HK-2 (cell line): Measurements from ENCODE around the gene BCAS4.
A peak's percentile ranks its signal among the peaks of the same experiment; 100 is the strongest.

Experiments used
- DNase-seq: peaks from one replicate; pipeline ENCODE4 v3.0.0-alpha.2; 2018; ENCODE audit not compliant: unreplicated experiment

The BCAS4 gene

DNA sequence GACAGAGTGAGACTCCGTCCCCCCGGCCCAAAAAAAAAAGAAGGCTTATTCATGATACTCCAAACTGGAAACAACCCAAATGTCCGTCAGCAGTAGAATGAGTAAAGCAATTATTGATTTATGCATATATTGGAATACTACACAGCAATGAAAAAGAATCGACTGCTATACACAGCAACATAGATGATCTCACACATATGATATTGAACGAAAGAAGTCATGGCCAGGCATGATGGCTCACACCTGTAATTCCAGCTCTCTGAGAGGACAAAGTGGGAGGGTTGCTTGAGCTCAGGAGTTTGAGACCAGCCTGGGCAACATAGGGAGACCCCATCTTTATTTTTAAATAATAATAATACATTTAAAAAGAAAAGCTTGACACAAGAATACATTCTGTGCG lies 28.5 kb downstream of the BCAS4 start:
- DNase-seq: no peak

DNA sequence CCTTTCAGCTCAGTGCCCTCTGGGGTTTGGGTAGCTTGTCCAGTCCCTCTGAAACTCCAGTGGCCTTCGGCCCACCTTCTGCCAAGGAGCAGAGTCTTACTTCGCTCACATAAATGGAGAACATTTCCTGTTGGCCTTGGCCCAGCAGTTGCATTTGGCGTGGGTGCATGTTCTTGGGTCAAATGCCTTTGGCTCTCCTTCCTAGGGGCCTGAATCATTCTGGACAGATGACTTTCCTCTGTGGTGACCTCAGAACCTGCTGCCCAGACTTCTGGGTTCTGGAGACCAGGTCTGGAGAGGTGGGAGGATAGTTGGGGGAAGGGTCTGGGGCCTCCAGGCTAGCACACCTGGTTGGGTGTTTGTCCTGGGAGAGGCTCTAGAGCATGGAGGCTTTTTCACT lies 29.3 kb downstream of the BCAS4 start:
- no peak for DNase-seq

DNA sequence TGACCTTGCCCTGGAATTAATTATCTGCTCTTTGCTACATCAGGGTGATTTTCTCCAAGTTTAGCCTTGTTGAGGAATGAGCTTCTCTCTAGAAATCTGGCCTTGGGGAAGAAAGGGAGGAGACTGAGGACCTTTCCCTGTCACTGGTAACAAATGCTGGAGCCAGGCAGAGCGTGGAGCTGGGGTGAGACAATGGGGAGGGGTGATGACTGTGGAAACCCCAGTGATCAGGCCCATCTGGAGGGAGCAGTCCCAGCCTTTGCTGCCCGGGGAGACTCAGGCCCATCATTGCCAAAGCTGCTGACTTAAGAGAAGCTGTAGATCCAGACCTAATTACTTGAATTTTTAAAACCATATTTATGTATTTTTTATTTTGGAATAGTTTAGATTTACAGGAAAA lies 31.3 kb downstream of the BCAS4 start:
- no peak for DNase-seq

DNA sequence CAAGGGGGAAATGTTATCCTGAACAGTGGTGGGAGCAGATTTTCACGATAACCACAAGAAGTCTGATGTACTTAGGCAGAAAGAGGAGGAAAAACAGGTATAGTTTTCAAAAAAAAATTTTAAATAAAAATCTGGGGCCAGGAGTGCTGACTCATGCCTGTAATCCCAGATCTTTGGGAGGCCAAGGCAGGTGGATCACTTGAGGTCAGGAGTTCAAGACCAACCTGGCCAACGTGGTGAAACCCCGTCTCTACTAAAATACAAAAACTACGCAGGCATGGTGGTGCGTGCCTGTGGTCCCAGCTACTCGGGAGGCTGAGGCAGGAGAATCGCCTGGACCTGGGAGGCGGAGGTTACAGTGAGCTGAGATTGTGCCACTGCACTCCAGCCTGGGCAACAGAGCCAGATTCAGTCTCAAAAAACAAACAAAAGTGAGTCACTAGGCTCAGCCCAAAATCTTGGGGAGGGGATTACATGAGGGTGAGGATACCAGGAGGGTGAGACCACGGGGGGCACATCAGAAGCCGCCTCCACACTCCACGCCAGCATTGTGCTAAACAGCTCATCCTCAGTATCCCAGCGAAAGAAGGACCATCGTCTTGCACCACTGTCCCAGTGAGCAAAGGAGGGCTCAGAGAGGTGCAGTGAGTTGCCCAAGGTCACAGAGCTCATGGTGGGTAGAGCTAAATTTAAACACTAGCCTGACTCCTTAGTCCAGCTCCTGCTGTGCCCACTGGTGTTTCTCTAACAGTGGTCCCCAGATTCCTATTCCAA lies 33.7 kb downstream of the BCAS4 start:
- DNase-seq: no peak

DNA sequence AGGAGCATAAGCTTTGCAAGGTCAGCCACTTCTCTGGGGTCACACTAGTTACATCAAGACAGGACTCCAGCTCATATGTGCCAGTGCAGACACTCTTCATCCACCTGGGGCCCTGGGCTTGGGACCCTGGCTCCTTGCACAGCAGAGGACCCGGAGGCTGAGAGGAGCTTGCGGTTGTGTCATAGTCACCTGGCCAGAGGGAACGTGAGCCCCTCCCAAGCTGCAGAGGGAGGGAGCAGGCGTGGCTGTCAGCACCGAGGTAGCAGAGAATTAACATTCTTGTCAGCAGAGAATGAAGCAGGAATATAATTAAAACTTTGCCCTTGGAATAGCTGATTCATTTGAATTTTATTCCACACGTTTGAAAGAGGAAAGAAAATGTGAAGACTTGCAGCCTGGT lies 36.8 kb downstream of the BCAS4 start:
- no peak for DNase-seq

DNA sequence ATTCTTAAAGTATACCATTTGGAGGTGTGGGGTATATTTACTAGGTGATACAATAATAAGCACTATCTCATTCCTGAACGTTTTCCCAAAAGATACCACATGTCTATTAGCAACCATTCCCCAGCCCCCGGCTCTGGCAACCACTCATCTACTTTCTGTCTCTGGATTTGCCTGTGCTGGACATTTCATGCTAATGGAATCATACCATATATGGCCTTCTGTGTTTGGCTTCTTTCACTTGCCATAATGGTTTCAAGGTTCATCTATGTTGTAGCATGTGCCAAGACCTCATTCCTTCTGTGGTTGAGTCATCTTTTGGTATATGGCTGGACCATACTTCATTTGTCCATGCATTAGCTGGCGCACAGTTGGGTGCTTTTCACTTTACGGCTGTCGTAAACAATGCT lies 39.7 kb downstream of the BCAS4 start:
- no peak for DNase-seq

DNA sequence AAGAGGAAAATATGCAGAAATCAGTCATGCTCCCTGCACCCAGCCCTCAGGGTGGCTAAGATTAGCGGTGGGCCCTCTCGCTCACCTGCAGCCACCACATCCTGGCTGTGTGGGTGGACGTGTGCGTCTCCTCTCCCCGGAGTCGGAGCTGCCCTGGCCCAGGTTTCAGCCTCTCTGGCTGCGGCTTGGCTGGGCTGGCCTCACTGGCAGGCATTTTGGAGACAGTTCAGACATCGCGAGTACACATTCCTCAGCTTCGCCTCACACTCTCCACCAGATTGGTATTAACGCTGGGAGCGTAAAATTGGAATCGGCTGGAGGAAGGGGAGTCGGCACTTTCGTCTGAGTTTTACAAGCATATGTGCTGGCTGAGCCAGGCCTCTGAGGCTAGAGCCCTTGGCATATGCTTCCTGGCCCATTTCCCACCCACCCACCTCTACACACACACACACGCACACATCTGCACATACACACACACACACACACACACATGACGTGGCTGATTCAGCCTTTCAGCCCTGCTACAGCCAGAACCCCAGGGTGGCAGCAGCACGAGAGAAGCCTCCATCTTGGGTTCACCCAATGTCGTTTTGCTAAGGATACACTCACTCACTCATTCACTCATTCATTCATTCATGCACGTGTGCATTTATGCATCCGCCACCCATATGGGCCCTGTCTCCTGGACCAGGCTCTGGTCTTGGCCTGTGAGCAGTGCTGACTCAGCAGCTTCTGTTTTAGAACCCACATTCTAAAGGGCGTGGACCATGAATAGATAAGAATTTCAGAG lies 42.9 kb downstream of the BCAS4 start:
- peak; percentile 46 for DNase-seq

DNA sequence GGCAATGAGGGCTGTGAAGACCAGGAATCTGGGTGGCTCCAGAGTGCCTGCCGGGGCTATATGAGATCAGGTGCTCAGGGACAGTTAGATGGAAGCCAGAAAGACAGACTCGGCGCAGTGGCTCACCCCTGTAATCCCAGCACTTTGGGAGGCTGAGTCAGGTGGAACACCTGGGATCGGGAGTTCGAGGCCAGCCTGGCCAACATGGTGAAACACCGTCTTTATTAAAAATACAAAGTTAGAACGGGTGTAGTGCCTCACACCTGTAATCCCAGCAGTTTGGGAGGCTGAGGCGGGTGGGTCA lies 43.4 kb downstream of the BCAS4 start:
- no peak for DNase-seq

DNA sequence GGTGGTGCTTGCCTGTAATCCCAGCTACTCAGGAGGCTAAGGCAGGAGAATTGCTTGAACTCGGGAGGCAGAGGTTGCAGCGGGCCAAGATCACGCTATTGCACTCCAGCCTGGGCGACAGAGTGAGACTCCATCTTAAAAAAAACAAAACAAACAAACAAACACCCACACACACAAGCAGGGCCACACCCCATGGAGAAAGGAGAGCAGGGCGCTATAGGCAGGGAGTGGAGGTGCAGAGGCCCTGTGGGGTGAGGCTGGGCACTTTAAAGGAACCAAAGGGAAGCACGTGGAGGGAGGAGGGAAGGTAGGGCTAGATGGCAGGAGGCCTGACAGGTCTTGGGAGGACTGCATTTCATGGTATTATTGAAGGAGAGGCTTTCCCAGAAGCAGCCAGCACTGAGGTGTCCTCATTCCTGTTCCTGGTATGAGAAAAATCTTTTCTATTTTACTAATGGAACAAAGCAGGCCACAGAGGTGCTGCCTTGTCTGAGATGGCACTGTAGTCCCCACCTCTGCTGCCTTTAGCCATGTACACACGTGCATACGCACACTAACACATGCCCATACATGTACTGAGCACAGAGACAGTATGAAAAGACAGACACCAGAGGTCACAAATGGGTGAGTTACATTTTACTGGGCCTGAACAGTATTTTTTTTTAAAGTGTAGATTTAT lies 44.0 kb downstream of the BCAS4 start:
- no peak for DNase-seq

DNA sequence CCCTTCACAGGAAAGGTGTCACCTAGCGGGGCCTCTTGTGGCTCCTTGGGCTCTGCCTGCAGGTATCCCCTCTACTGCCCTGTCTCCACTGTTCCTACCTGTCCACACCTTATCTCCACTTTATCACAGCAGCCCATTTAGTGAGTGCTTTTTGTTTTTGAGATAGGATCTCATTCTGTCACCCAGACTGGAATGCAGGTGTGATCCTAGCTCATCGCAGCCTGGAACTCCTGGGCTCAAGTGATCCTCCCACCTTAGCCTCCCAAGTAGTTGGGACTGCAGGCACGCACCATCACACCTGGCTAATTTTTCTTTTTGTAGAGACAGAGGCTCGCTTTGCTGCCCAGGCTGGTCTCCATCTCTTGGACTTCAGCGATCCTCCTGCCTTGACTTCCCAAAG lies 48.0 kb downstream of the BCAS4 start:
- DNase-seq: no peak

DNA sequence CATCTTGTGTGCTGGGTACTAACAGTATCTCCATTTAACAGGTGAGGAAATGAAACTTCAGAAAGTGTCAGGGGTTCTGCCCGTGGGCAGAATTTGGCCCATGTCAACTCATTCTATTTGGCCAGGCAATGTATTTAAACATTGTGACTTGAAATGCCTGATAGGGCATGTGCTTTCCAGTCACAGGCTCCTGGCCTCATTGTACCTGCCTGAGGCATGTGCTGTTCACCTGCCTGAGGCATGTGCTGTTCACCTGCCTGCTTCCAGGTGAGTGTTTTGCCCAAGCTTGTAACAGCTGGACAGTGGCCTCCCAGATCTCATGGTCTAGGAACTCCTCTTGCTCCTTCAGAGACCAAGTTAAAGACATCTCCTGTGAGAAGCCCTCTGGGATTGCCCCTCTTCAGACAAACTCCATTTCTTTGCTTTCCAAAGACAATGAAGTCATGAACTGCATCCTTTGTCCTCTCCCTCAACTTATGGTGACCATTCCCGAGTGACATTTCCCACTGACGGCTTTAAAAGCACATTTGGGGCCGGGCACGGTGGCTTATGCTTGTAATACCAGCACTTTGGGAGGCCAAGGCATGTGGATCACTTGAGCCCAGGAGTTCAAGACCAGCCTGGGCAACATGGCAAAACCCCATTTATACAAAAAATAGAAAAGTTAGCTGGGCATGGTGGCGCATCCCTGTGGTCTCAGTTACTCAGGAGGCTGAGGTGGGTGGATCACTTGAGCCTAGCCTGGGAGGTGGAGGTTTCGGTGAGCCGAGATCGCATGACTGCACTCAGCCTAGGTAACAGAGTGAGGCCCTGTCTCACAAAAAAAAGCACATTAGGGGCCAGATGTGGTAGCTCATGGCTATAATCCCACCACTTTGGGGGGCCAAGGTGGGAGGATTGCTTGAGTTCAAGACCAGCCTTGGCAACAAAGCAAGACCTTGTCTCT lies 48.7 kb downstream of the BCAS4 start:
- DNase-seq: no peak

DNA sequence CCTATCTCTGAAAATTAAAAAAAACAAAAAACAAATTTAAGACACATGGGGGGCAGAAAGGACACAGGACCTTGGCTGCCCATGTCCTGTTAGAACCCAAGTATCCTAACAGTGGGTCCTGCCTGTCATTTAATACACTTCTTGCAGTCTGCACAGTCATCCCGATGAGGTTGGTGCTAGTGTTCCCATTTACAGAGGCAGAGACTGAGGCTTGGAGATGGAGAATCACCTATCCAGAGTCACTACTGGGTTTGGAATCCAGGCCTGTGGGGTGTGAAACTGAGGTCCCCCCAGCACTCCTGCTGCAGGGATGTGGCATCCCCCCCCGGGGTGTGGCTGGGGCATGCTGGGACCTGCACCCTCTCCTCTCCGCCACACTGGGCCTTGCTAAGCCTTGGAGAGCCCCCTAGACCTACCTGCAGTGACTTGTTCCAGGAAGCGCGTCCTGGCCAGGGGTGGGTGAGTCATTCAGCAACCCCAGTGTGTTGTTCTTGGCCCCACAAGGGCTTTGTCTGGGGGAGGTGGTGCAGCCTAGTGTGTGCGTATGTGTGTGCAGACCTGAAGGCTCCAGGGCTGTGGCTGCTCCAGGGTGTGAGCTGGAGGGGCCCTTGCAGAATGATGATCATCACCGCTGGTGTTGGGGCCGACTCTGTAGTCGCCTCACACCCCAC lies 49.7 kb downstream of the BCAS4 start:
- DNase-seq: peak; percentile 71

DNA sequence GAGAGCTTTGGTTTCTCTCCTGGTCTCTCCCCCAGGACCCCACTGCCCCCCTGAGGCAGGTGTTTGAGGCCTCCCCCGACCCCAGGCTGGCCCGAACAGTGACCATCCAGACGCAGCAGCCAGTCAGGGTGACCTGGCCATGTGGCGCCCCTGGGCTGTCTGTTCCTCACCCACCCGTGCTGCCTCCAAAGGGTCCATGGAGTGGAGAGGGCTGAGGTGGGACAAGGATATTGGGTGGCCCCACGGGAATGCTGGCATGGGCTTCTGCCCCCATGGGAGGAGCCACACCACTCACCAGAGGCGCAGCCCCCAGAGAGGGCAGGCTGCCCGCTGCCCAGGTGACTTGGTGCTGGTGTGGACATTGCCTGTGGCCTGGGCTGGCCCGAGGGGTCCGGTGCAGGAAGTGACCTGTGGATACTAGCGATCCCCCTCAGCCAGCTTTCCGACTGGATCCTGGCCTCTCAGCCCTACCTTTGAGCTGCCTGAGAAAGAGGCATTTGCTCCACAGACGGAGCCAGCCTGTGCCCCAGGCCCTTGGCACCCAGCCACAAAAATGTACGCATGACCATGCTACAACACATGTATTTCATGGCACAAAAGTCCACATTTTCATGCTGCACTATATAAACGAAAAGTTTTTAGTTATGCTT lies 50.8 kb downstream of the BCAS4 start:
- no peak for DNase-seq

DNA sequence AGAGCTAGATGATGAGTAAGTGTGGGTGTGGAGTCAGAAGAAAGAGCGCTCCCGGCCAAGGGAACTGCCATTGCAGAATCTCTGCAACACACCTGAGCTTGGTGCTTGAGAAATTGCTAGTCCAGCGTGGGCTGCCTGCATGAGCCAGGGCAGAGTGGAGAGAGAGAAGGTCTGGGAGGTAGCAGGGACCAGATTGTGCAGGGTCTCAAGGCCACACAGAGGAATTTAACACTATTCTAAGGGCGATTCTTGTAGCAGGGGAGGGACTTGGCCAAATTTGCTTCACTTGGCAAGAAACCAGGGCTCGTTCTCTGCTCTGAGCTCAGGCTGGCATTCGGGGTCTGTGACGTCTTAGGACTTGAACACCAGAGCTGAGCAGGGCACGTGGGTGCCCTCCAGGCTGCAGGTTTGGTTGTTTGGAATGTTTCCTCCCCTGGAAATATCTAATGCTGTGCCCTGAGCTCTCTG lies 53.5 kb downstream of the BCAS4 start:
- DNase-seq: no peak

DNA sequence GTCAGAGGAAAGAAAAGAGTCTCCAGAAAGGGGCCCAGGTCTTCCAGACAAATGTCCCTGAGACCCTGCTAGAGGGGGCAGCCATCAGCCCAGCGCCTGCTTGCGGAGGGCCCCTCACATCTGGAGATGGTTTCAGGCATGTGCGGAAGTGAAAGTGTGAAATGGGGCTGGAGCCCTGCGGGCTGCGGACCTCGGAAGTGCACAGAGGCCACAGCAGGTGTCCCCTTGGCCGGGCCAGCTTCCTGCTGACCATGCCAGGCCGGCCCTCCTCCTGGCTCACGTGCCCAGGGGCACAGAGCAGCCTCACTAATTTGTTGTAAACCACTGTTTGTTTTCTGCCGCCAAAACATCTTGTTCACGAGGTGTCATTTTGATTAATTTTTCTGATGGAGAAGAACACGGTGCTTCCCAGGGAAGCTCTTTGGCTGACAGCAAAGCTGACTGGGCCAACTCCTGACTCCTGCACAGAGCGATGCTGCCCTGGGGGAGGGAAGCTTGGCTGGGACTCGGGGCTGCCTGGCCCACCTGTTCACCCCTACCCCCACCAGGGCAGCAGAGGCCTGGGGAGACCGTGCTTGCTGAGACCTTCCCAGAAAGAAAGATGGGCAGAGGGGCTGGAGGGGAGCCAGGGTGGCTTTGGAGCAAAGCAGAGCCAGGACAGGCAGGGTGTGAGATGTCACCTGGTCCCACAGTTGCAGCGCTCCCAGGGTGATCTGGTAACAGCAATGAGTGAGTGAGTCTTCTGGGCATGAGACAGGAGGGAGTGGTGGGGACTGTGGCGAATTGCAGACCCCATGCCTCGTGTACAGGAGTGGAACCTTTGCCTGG lies 54.2 kb downstream of the BCAS4 start:
- DNase-seq: no peak

DNA sequence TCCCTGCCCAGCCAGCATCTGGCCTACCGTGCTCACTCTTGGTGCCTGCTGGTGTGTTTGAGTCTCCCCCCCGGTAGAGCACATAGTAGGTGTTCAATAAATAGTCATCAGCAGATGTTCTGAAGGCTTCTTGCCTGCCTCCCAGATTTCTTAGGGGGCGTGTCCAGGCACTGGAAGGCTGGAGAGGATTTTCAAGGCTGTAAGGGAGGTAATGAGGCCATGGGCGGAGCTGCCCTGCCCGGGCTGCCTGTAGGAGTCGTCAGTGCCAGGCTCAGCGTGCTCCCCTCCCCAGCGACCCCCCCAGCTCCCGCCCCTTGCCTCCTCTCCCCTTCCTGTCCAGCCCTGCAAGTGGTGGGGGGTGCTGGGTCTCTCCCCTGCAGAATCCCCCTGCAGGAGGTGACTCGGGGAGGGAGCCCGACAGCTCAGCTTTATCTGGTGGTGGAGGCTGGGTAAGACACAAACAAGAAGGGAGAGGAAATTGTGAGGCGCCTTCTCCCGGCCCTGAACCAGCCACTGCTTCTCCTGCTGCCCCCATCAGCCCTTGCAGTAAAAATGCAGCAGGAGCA lies 55.9 kb downstream of the BCAS4 start:
- DNase-seq: no peak

DNA sequence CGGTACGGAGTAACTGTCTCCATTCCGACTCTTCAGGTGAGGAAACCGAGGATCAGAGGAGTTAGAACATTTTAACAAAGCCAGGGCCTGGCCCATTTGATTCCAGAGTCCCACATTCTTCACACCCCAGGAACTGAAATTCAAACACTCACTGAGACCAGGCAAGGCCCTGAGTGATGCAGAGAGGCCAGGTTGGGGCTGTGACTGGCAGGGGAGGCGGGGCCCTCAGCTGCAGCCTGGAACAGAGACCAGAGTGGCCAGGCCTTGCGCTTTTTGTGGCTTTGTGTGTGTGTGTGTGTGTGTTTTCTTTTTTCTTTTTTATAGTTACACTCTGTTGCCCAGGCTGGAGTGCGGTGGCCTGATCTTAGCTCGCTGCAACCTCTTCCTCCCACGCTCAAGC lies 57.2 kb downstream of the BCAS4 start:
- DNase-seq: no peak

DNA sequence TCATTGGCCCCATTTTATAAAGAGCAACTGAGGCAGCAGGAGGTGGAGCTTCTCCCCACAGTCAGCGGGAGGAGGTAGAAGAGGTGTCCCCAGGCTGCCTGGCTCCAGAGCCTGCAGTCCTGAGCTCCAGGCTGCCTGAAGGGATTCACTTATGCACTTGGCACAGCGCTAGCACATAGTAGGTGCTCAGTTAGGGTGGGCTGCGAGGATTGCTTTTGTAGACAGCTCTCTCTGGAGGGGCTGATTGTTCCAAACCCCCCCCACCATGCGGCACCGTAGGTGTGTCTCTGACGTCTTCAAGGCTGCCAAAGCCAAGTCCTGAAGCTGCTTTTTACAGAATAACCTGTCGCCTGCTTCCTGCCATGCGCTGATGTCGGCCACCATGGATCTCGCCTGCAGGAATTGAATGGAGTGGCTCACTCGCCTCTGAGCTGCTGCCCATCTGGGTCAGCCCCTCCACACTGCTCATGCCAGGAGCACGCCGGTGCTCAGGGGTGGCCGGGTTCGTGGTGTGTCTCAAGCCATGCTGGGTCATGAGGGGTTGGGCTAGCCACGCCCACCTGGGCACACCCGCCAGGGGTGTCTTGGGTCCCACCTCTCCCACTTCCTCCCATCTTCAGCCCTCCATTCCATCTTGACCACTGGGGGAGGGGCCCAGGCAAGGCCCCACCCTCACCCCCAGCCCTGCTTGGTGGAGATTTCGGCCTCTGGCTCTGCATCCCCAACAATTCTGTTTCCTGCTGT lies 59.8 kb downstream of the BCAS4 start:
- DNase-seq: no peak
